LNCaP clone FGC (cell line): ENCODE results near the gene SCAMP2.

Experiments used
- DNase-seq: peaks from one replicate; pipeline ENCODE4 v3.0.0-alpha.2; 2011; ENCODE audit warnings: low read depth
- H3K4me3 ChIP-seq: 2 replicates; pipeline ENCODE4 v1.5.1; 2011; ENCODE audit warnings: mild to moderate bottlenecking, low read depth, low read length, control low read depth
- TF ChIP-seq, protein P1 (sequence below): IDR thresholded peaks from 2 replicates; pipeline ENCODE4 v1.5.1; 2012; ENCODE audit warnings: mild to moderate bottlenecking; ENCODE audit not compliant: control insufficient read depth, insufficient read depth; ENCODE audit errors: extremely low read depth

The SCAMP2 gene

DNA sequence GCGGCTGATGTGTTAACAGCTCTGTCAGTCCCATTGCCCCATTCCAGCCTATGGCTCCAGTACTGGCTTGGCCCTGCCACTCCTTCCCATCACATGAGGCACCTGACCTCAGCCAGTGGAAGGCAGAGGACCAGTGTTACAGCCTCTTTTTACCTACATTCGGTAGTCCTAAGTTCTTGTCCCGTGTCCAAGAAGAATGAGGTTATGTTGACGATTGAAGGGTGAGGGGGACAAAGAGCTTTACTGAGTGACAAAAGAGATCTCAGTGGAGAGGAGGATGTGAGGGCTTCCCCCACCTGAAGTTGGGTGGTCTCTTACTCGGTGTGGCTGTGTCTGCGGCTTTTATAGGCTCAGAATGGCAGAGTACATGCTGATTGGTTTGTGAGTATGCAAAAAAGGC lies 9.4 kb upstream of the SCAMP2 start:
- no peak overlapping the region for H3K4me3 ChIP-seq
- TF ChIP-seq, protein P1, sequence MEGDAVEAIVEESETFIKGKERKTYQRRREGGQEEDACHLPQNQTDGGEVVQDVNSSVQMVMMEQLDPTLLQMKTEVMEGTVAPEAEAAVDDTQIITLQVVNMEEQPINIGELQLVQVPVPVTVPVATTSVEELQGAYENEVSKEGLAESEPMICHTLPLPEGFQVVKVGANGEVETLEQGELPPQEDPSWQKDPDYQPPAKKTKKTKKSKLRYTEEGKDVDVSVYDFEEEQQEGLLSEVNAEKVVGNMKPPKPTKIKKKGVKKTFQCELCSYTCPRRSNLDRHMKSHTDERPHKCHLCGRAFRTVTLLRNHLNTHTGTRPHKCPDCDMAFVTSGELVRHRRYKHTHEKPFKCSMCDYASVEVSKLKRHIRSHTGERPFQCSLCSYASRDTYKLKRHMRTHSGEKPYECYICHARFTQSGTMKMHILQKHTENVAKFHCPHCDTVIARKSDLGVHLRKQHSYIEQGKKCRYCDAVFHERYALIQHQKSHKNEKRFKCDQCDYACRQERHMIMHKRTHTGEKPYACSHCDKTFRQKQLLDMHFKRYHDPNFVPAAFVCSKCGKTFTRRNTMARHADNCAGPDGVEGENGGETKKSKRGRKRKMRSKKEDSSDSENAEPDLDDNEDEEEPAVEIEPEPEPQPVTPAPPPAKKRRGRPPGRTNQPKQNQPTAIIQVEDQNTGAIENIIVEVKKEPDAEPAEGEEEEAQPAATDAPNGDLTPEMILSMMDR: no peak
- DNase-seq: no peak

DNA sequence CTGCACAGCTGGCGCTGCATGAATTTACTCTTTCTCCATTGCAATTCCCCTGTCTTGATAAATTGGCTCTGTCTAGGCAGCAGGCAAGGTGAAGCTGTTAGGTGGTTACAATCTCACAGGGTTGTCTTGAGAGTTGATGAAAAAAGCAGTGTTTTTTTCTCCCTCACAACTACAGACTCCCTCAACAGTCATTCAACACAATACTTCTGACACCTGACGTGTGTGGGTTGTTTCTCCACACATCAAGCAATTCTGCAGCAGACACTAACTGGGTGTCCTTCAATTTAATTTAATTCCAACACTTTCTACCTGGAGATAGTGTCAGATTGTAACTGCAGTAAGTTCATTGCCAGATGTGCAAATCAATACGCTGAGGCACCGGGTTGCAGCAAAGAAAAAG lies 5.1 kb upstream of the SCAMP2 start:
- no peak for DNase-seq
- H3K4me3 ChIP-seq: no peak overlapping the region
- TF ChIP-seq, protein P1: no peak

DNA sequence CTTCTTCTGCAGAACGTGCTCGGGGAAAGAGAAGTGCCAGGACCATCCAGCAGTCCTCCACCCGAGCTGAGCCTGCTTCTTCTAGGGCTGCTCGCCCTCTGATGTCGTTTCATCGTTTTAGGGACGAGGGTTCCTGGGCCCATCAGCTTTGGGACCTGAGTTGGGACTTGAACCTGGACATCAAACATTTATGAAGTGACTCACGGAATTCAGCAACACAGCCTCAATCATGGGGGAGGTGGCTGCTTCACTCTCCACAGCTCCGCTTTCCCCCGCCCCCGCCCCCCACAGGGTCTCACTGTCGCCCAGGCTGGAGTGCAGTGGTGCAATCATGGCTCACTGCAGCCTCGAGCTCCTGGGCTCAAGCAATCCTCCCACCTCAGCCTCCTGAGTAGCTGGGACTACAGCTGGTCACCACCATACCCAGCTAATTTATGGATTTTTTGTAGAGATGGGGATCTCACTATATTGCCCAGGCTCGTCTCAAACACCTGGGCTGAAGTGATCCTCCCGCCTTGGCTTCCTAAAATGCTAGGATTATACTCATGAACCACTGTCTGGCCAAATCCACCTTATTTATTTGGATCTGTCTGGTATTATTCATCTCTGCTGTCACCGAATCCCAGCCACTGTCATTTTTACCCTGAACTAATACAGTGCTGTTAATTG lies 725 bp upstream of the SCAMP2 start:
- TF ChIP-seq, protein P1: no peak
- DNase-seq: no peak
- peak overlapping the region; percentile 82 for H3K4me3 ChIP-seq

DNA sequence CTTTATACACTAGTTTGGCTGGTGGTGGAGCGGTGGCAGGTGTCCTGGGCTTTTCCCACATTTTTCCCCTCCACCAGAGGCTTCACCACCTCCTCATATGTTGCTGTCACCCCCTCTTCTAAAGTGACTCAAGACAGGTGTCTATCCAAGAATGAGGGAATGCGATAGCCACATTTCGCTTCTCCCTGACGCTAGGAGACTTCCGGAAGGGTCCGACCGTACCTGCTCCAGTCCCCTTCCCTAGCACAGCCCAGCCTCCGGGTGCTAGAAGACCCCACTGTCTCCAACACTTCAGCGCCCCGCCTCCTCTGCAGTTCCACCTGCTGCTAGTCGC lies 496 bp downstream of the SCAMP2 start:
- H3K4me3 ChIP-seq: peak overlapping the region; percentile 82
- no peak for DNase-seq
- TF ChIP-seq, protein P1: no peak

DNA sequence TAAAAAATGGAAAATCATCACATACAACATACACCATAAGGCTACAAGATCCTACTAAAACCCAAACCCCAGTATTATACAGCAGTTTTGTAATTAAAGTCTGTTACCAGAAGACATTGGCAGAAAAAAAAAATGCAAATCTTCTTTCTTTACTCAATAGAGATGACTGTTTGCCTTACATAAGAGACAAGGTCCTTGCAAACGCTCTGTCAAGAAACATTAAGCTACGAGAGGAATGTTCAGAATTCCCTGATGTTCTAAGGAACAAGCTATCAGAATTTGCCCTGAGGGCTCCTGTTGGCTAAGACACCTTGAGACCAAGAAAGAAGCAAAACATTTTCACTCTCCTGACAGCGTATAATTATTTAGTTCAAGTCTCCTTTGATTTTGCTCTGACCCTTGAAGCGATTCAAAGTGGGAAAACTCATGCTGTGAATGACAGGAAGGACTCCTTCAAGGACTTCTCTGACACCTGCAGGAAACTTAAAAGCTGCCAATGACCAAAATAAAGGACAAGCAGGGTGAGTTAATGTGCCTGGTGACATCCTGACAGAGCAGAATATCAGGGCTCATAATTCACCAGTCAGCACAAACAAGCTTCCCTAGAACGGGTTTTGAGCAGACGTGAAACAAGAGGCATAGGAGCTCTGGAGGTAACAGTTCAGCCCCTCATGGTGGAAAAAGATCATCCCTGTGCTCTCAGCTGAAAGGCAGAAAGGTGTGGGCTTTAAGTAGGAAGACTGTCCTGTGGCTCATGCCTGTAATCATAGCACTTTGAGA lies 2.5 kb downstream of the SCAMP2 start:
- TF ChIP-seq, protein P1: no peak
- H3K4me3 ChIP-seq: no peak overlapping the region
- DNase-seq: no peak

DNA sequence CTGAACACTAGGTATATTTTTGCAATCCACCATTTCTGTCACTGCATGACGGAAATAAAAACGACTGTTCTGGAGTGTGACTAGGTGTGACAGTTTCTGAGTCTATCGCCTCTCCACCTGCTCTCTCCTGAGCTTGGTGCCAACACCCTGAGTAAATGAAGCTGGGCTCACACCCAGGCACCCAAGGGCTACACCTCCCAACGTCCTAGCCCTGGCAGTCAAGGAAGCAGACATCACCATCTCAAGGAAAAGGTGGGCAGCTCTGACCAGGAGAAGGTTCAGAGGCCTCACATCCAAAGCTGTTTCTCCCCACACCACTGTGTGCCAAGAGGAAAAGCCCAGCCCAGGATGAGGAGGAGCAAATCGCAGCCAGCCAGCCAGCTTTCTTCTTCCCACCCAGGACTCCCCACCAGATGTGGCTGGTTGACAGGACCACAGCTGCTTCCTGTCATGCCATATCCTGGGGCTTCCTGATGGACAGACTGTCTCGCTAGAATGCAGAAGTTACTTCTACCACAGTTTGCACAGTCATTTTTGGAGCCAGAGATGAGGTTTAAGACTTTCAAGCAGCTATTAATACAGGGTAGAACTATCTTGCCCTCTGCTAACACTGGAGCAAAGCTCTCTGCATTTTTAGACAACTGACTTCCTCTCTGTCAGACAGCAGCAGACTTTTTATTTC lies 3.3 kb downstream of the SCAMP2 start:
- no peak overlapping the region for H3K4me3 ChIP-seq
- DNase-seq: no peak
- TF ChIP-seq, protein P1: no peak
